GM12865 (cell line): ENCODE results near the gene ERFL.

Experiments used
- DNase-seq: peaks from one replicate; pipeline ENCODE4 v3.0.0; 2010; ENCODE audit warnings: low read depth
- H3K4me3 ChIP-seq: 2 replicates; pipeline ENCODE4 v1.5.1; 2011; ENCODE audit warnings: mild to moderate bottlenecking, low read depth, low read length, control low read depth
- TF ChIP-seq, protein P1 (sequence below): IDR thresholded peaks from 2 replicates; pipeline ENCODE4 v1.5.1; 2011; ENCODE audit warnings: low read length, control low read depth, low read depth, inconsistent platforms; ENCODE audit not compliant: insufficient read depth; ENCODE audit errors: missing control alignments

ERFL gene

DNA sequence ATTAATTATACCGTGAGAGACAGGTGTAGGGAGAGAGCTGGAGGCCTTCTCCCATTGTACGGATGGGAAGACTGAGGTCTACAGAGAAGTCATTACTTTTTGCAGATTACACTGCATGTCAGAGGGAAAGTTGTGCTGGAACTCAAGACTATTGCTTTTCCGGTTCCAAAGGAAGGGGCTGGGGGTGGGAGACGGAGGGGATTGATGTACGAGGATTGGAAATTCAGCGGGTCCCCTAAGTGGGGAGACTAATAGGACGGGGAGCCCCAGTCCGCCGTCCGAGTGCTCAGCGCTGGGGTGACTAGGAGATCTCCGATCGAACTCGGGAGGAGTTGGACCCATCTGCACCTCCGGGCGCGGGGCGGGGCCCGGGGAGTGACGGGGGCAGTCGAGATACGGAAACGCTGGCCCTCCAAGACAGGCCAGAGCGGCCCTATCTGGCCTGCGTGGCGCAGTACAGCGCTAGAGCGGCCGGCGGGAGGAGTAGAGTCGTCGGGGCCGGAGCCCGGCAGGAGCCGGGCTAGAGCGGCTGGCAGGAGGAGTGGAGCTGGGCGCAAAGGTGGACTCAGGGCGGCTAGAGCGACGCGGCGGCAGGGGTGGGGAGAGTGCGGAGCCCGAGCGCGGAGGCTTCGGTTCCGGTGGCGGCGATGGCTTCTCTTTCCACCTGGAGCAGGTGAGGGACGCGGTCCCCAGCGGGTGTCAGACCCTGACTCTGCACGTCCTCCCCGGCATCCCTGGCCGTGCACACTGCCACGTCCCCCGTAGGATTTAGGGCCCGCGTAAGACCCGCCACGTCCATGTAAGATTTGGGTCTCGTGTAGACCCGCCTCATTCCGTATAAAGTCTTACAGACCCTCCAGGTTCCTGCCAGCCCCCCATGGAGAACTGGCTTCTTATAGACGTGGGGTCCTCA is 44.2 kb downstream of the ERFL start:
- H3K4me3 ChIP-seq = peak overlapping the region; percentile 96
- TF ChIP-seq, protein P1, sequence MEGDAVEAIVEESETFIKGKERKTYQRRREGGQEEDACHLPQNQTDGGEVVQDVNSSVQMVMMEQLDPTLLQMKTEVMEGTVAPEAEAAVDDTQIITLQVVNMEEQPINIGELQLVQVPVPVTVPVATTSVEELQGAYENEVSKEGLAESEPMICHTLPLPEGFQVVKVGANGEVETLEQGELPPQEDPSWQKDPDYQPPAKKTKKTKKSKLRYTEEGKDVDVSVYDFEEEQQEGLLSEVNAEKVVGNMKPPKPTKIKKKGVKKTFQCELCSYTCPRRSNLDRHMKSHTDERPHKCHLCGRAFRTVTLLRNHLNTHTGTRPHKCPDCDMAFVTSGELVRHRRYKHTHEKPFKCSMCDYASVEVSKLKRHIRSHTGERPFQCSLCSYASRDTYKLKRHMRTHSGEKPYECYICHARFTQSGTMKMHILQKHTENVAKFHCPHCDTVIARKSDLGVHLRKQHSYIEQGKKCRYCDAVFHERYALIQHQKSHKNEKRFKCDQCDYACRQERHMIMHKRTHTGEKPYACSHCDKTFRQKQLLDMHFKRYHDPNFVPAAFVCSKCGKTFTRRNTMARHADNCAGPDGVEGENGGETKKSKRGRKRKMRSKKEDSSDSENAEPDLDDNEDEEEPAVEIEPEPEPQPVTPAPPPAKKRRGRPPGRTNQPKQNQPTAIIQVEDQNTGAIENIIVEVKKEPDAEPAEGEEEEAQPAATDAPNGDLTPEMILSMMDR = no peak
- peak; percentile 99 for DNase-seq

DNA sequence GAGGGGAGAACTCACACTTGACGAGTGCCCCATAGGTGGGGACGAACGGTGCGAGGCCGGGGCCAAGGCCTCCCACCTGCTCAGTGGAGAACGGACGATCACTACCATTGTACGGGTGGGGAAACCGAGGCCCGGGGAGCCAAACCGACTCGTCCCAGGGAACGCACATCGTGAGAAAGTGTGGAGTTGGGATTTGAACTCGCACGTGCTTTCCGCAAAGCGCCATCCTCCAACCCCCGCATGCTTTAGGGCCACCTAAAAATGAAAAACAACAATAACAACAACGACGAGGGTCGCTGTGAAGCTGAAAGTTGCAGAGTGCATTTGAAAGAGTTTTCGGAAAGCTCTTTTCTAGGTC is 44.8 kb downstream of the ERFL start:
- DNase-seq = no peak
- H3K4me3 ChIP-seq = peak overlapping the region; percentile 96
- TF ChIP-seq, protein P1 = no peak

DNA sequence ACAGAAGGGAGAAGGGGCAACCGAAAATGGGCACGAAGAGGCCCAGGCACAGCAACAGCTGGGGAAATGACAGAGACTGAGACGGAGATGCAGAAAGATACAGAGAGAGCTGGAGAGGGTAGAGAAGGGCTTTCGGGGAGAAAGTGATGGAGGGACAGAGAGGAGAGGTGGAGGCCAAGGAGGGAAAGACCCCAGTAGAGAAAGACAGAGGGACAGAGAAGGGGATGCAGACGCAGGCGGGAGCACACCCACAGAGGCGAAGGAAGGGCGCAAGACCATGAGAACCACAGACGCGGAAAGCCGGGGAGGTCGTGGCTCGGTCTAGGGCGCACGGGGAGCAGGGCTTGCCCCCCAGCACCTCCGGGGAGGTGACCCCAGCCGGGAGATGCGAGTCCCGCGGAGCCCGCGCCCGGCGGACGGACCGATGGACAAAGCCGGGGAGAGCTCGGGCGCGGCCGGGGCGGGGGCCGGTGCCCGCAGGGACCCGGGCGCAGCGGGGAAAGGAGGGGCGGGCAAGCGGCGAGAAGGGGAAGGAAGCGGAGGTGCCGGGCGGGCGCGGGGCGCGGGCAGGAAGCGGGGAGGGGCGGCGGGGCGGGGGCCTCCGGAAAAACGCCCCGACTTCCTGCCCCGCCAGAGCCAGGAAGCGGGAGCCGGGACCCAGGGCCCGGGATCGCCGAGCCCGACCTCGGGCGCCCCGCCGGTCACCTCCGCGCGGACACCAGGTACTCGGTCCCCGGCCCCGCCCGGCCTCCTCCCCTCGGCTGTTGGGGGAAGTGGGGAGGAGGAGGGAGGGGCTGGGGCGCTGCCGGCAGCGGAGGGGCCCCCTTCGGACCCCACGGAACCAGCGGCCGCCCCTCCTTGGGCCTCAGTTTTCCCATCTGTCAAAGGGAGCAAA is 45.4 kb downstream of the ERFL start, which contains the start of gene ARHGEF1:
Gene ARHGEF1, plus strand, starts transcription at position 617 of the 895 bp plus-strand sequence. CDS start 4,899 bp downstream, outside the sequence.
- H3K4me3 ChIP-seq = peak within 1 kb of the TSS; percentile 96
- peak; percentile 77 for DNase-seq

DNA sequence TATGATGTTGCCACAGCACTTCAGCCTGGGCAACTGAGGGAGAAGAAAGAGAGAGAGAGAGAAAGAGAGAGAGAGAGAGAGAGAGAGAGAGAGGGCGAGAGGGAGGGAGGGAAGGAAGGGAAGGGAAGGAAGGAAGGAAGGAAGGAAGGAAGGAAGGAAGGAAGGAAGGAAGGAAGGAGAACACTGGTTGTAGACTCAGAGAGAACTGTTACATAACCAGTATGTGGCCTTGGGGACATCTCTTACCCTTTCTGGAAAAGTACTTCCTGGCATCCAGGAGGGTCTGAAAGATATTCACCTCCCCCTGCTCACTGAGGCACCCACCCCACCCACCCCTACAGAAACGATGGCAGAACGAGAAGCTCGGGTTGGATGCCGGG is 47.9 kb downstream of the ERFL start:
- no peak overlapping the region for H3K4me3 ChIP-seq
- TF ChIP-seq, protein P1 = no peak
- no peak for DNase-seq

More for the DNA sequence above, 45.4 kb downstream of the ERFL start, which contains the start of gene ARHGEF1:
- TF ChIP-seq, protein P1 = no peak

DNA sequence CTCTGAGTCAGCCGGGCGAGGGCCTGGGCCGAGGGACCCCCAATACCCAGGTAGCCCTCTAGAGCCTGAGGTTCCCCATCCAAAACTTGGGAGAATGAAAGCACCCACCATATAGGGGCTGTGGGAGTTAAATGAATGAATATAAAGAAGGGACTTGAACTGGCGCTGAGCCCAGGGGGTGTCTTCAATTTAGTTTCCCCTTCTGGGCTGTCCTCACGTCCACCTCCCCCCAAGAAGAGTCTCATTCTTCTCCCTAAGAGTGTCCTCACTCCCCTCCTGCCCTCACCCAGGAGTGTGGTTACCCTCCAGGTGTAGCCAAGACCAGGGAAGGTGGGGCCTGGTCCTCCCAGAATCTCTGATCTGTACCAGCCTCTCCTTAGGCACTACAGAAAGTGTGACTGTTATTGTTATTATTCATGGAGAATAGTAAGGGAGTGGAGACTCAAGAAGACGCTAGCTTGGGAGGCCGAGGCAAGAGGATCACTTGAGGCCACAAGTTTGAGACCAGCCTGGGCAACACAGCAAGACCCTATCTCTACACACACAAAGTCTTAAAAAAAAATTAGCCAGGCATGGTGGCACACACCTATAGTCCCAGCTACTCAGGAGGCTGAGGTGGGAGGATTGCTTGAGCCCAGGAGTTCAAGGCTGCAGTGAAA is 48.5 kb downstream of the ERFL start:
- TF ChIP-seq, protein P1 = no peak
- no peak overlapping the region; the same call in 1 of the 2 replicates for H3K4me3 ChIP-seq
- no peak for DNase-seq

DNA sequence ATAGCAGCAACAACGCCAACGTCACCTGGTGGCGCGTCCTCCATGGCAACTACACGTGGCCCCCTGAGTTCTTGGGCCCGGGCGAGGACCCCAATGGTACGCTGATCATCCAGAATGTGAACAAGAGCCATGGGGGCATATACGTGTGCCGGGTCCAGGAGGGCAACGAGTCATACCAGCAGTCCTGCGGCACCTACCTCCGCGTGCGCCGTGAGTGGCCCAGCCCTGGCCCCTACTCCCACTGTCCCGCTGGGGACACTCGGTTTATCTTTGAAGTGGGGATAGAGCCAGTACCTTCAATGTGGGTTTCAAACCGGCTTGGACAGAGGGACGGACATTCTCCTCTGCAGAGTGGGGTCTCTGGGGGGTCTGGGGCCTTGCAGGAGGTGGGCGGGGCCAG is 49.2 kb downstream of the ERFL start:
- DNase-seq = no peak
- peak overlapping the region; percentile 90 for H3K4me3 ChIP-seq
- TF ChIP-seq, protein P1 = no peak
